GM12801 (cell line): Measurements from ENCODE around the gene NUBP1.

Experiments
- TF ChIP-seq, protein P1 (sequence below): IDR thresholded peaks from one replicate; pipeline ENCODE4 v1.5.1; 2011; ENCODE audit warnings: control low read depth; ENCODE audit not compliant: insufficient read length; ENCODE audit errors: extremely low read depth

NUBP1 gene

GRCh38 chr16:10754941-10755340, 11.3 kb downstream of the NUBP1 start:
- TF ChIP-seq, protein P1, sequence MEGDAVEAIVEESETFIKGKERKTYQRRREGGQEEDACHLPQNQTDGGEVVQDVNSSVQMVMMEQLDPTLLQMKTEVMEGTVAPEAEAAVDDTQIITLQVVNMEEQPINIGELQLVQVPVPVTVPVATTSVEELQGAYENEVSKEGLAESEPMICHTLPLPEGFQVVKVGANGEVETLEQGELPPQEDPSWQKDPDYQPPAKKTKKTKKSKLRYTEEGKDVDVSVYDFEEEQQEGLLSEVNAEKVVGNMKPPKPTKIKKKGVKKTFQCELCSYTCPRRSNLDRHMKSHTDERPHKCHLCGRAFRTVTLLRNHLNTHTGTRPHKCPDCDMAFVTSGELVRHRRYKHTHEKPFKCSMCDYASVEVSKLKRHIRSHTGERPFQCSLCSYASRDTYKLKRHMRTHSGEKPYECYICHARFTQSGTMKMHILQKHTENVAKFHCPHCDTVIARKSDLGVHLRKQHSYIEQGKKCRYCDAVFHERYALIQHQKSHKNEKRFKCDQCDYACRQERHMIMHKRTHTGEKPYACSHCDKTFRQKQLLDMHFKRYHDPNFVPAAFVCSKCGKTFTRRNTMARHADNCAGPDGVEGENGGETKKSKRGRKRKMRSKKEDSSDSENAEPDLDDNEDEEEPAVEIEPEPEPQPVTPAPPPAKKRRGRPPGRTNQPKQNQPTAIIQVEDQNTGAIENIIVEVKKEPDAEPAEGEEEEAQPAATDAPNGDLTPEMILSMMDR, result no peak

GRCh38 chr16:10756574-10756973, 12.9 kb downstream of the NUBP1 start:
- TF ChIP-seq, protein P1, result no peak

DNA sequence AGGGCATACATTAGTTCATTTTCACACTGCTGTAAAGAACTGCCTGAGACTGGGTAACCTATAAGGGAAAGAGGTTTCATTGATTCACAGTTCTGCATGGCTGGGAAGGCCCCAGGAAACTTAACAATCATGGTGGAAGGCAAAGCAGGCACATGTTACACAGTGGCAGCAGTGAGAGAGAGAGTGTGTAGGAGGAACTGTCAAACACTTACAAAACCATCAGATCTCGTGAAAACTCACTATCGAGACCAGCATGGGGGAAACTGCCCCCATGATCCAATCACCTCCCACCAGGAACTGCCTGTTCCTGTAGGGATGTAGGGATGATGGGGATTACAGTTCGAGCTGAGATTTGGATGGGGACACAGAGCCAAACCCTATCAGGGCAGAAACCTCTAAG, 17.2 kb downstream of the NUBP1 start:
- TF ChIP-seq, protein P1, result no peak

DNA sequence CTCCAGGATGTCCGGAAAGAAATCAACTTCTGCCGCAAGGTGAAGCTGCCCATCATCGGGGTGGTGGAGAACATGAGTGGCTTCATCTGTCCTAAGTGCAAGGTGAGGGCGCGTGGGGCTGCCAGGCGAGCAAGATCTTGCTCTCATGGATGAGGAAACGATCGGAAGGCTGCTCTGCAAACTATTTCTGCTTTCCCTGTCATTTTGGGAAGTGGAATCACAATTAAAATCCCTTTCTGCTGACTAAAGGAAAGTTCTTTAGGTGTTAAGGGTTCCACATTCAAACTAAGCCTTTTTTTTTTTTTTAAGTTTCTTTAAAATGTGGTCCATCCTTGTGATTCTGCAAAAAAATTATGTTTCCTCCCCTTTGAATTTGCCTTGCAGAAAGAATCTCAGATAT, 17.7 kb downstream of the NUBP1 start:
- TF ChIP-seq, protein P1, result no peak

- TF ChIP-seq, protein P1, result no peak
These were observed 18.8 kb downstream of the NUBP1 start for GRCh38 chr16:10762336-10763016.

GRCh38 chr16:10763456-10763855, 19.8 kb downstream of the NUBP1 start:
- TF ChIP-seq, protein P1, result no peak

DNA sequence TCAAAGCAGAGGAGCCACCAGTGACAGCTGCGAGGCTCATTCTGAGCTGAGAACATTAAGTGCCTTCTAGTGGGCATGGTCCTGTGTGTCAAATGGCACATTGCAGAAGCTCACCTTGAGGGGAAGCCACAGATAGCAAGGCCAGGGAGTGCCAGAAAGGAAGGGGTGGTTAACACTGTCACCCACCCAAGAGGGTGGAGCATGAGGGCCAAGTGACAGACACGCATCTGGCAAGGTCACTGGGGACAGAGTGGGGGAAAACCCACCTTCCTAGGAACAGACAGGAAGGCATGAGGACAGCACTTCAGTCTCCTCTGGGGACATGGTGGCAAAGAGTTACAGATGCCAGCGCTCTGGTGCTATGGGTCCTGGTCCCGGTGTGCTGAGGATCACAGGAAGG, 22.1 kb downstream of the NUBP1 start:
- TF ChIP-seq, protein P1, result no peak

GRCh38 chr16:10767127-10767526, 23.5 kb downstream of the NUBP1 start:
- TF ChIP-seq, protein P1, result no peak
